ENCODE data around the gene LTO1. TPM values are rescaled to one million over a fixed set of nuclear protein-coding genes. Genes with fewer than 3 reads are reported as not detected.

The LTO1 gene
- polyA plus RNA-seq, 2 of the 4 experiments (the other 2 are of a cell fraction) = 25.1 to 27.0 TPM

DNA sequence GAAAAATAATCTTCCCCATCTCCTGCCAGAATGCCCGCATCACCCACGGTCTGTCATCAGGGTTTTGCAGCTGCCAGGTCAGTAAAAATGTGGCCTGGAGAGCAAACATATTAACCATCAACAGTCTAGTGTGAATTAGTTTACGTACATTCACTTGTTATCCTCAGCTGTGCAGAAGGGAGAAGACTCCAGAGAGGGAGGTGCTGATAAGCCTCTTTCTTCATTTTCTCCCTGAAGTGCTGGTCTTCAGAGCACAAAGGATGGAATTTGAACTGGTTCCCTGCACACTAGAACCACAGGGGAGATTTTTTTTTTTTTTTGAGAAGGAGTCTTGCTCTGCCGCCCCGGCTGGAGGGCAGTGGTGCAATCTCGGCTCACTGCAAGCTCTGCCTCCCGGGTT lies 20.4 kb upstream of the LTO1 start:
- no peak overlapping the region for H3K4me2 ChIP-seq
- CTCF ChIA-PET = interaction anchor here (1.0 to 2.6 kb wide), 8 partner anchors 9 to 500 kb away, joined by 3 to 19 read pairs (median 7); no protein-coding TSS in a partner anchor

DNA sequence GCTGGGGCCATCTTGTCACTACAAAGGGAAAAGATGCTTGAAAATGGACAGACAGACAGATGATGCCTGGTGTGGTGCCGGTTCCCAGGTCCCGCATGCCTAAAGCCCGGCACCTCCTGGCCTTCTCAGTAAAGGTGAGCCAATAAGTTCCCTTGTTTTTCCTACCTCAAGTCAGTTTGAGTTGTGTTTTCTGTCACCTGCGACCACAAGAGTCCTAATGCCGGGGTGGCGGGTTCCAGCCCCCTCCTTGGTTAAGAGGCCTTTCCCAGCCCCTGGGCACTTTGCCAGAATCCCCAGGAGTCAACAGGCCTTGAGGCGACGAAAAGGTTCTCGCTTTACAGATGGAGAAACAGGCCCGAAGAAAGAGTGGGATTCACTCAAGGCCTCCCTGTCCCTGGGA lies 19.6 kb upstream of the LTO1 start:
- TF ChIP-seq EP300 (IDR thresholded peaks at IDR 0.05) = no peak
- TF ChIP-seq, protein P1, sequence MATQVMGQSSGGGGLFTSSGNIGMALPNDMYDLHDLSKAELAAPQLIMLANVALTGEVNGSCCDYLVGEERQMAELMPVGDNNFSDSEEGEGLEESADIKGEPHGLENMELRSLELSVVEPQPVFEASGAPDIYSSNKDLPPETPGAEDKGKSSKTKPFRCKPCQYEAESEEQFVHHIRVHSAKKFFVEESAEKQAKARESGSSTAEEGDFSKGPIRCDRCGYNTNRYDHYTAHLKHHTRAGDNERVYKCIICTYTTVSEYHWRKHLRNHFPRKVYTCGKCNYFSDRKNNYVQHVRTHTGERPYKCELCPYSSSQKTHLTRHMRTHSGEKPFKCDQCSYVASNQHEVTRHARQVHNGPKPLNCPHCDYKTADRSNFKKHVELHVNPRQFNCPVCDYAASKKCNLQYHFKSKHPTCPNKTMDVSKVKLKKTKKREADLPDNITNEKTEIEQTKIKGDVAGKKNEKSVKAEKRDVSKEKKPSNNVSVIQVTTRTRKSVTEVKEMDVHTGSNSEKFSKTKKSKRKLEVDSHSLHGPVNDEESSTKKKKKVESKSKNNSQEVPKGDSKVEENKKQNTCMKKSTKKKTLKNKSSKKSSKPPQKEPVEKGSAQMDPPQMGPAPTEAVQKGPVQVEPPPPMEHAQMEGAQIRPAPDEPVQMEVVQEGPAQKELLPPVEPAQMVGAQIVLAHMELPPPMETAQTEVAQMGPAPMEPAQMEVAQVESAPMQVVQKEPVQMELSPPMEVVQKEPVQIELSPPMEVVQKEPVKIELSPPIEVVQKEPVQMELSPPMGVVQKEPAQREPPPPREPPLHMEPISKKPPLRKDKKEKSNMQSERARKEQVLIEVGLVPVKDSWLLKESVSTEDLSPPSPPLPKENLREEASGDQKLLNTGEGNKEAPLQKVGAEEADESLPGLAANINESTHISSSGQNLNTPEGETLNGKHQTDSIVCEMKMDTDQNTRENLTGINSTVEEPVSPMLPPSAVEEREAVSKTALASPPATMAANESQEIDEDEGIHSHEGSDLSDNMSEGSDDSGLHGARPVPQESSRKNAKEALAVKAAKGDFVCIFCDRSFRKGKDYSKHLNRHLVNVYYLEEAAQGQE (IDR thresholded peaks at IDR 0.05) = no peak
- no peak overlapping the region for H3K4me2 ChIP-seq
- DNase-seq (ENCODE audit: low read depth in 1 of 2, low spot score in 1 of 2) (no peak), FAIRE-seq (no peak), ATAC-seq (no peak)
- H3K4me1 ChIP-seq = peaks cover 3% of the 10 kb centered on the region; the same call in 1 of the 3 replicates
- ChIA-PET POLR2A (no interaction called here), CTCF (interaction anchor here (1.6 to 2.6 kb wide), 4 partner anchors 9 to 218 kb away, joined by 5 to 19 read pairs (median 8); no protein-coding TSS in a partner anchor)
- peaks cover 9% of the 10 kb centered on the region; the same call in 1 of the 3 replicates for H3K9me3 ChIP-seq
- H3K4me3 ChIP-seq = no peak overlapping the region
- 92% methylated on average over 10 of the region's 10 CpGs for WGBS (ENCODE audit: missing lambda C conversion rate)
- H3K27ac ChIP-seq = no peak overlapping the region

More for the DNA sequence above, 20.4 kb upstream of the LTO1 start:
- POLR2A ChIA-PET = no interaction called here
- TF ChIP-seq ZC3H11A (IDR thresholded peaks at IDR 0.05) (no peak), PHF8 (IDR thresholded peaks at IDR 0.05; ENCODE audit: borderline replicate concordance, low read depth) (no peak), FOSL2 (IDR thresholded peaks at IDR 0.05) (no peak), FOSL2 (CRISPR knock-in tag; IDR thresholded peaks at IDR 0.05) (no peak), CEBPB (IDR thresholded peaks at IDR 0.05) (no peak), FOXS1 (CRISPR knock-in tag; IDR thresholded peaks at IDR 0.05) (no peak), CBX2 (IDR thresholded peaks at IDR 0.05; ENCODE audit: borderline replicate concordance, low read depth) (no peak), JUNB (IDR thresholded peaks at IDR 0.05) (no peak), EHMT2 (IDR thresholded peaks at IDR 0.05; ENCODE audit: low read depth) (no peak), ESRRA (IDR thresholded peaks at IDR 0.05; ENCODE audit: borderline replicate concordance, low read length) (no peak), ZSCAN20 (CRISPR knock-in tag; IDR thresholded peaks at IDR 0.05) (no peak), POLR2AphosphoS2 (conservative IDR thresholded peaks at IDR 0.05; ENCODE audit: low read length) (no peak), ZNF302 (CRISPR knock-in tag; IDR thresholded peaks at IDR 0.05) (no peak), MAZ (IDR thresholded peaks at IDR 0.05; ENCODE audit: borderline replicate concordance, low read depth, low read length) (no peak), GATA3 (IDR thresholded peaks at IDR 0.05; ENCODE audit: borderline replicate concordance) (no peak)
- TF ChIP-seq, protein P2, sequence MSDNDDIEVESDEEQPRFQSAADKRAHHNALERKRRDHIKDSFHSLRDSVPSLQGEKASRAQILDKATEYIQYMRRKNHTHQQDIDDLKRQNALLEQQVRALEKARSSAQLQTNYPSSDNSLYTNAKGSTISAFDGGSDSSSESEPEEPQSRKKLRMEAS (IDR thresholded peaks at IDR 0.05) = no peak
- TF ChIP-seq, protein P3, sequence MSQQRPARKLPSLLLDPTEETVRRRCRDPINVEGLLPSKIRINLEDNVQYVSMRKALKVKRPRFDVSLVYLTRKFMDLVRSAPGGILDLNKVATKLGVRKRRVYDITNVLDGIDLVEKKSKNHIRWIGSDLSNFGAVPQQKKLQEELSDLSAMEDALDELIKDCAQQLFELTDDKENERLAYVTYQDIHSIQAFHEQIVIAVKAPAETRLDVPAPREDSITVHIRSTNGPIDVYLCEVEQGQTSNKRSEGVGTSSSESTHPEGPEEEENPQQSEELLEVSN (IDR thresholded peaks at IDR 0.05; ENCODE audit: borderline replicate concordance, low read depth) = no peak
- TF ChIP-seq, protein P4, sequence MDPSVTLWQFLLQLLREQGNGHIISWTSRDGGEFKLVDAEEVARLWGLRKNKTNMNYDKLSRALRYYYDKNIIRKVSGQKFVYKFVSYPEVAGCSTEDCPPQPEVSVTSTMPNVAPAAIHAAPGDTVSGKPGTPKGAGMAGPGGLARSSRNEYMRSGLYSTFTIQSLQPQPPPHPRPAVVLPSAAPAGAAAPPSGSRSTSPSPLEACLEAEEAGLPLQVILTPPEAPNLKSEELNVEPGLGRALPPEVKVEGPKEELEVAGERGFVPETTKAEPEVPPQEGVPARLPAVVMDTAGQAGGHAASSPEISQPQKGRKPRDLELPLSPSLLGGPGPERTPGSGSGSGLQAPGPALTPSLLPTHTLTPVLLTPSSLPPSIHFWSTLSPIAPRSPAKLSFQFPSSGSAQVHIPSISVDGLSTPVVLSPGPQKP (IDR thresholded peaks at IDR 0.05; ENCODE audit: low read depth, low read length) = no peak
- TF ChIP-seq, protein P5, sequence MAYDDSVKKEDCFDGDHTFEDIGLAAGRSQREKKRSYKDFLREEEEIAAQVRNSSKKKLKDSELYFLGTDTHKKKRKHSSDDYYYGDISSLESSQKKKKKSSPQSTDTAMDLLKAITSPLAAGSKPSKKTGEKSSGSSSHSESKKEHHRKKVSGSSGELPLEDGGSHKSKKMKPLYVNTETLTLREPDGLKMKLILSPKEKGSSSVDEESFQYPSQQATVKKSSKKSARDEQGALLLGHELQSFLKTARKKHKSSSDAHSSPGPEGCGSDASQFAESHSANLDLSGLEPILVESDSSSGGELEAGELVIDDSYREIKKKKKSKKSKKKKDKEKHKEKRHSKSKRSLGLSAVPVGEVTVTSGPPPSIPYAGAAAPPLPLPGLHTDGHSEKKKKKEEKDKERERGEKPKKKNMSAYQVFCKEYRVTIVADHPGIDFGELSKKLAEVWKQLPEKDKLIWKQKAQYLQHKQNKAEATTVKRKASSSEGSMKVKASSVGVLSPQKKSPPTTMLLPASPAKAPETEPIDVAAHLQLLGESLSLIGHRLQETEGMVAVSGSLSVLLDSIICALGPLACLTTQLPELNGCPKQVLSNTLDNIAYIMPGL (CRISPR knock-in tag; IDR thresholded peaks at IDR 0.05; ENCODE audit: borderline replicate concordance) = no peak
- TF ChIP-seq, protein P6, sequence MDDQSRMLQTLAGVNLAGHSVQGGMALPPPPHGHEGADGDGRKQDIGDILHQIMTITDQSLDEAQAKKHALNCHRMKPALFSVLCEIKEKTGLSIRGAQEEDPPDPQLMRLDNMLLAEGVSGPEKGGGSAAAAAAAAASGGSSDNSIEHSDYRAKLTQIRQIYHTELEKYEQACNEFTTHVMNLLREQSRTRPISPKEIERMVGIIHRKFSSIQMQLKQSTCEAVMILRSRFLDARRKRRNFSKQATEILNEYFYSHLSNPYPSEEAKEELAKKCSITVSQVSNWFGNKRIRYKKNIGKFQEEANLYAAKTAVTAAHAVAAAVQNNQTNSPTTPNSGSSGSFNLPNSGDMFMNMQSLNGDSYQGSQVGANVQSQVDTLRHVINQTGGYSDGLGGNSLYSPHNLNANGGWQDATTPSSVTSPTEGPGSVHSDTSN (IDR thresholded peaks at IDR 0.05) = no peak
- TF ChIP-seq, protein P7, sequence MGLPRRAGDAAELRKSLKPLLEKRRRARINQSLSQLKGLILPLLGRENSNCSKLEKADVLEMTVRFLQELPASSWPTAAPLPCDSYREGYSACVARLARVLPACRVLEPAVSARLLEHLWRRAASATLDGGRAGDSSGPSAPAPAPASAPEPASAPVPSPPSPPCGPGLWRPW (IDR thresholded peaks at IDR 0.05) = no peak
- ATAC-seq = no peak
- no peak for DNase-seq (ENCODE audit: low read depth in 1 of 2, low spot score in 1 of 2)
- Histone ChIP-seq H3K9me3 (peaks cover 9% of the 10 kb centered on the region; the same call in 1 of the 3 replicates), H3K4me1 (peaks cover 6% of the 10 kb centered on the region), H3K27ac (no peak overlapping the region), H3K4me3 (no peak overlapping the region)
- FAIRE-seq = no peak
- WGBS (ENCODE audit: missing lambda C conversion rate) = 61% methylated on average over 7 of the region's 7 CpGs

Measured in A549 (cell line).